Panc1 (cell line): ENCODE results near the gene TMSB10. TPM values are rescaled to one million over a fixed set of nuclear protein-coding genes. Genes with fewer than 3 reads are reported as not detected.

Experiments
- ATAC-seq: fragments of 200-7000 bp; cut with Tn5 transposase; 2 replicates; pipeline ENCODE4 v1.9.1; 2020; ENCODE audit warnings: mild to moderate bottlenecking, moderate library complexity
- BruUV-seq: library from RNA; stranded (reverse); fragments of 400-500 nt; replicated peaks from 2 replicates; lab custom pipeline; 2021; lab: Mats Ljungman, UMichigan
- CTCF ChIA-PET: fragments of 300-600 bp; sonication (Branson Sonifier 250); formaldehyde crosslinking; loops from one replicate; lab custom pipeline; 2022; ENCODE audit warnings: antibody characterized with exemption; lab: Charles Lee
- POLR2A ChIA-PET: fragments of 300-600 bp; sonication (Branson Sonifier 250); formaldehyde crosslinking; loops from one replicate; lab custom pipeline; 2022; ENCODE audit warnings: antibody characterized with exemption; lab: Charles Lee
- DNase-seq: peaks from one replicate; pipeline ENCODE4 v3.0.0-alpha.2; 2010; ENCODE audit warnings: low read depth, low spot score
- H3K27ac ChIP-seq: 2 replicates; pipeline ENCODE4 v1.5.1; 2011; ENCODE audit warnings: mild to moderate bottlenecking, low read length, inconsistent platforms
- H3K27me3 ChIP-seq: fragments of 200-500 bp; sonication (Bioruptor generic); 2 replicates; pipeline ENCODE4 v1.6.0; 2014; ENCODE audit warnings: low read length, inconsistent platforms; ENCODE audit not compliant: control insufficient read depth, insufficient read depth
- H3K36me3 ChIP-seq: fragments of 200-500 bp; sonication (Bioruptor generic); 2 replicates; pipeline ENCODE4 v1.5.1; 2014; ENCODE audit warnings: inconsistent platforms, mild to moderate bottlenecking, low read length, moderate library complexity; ENCODE audit not compliant: control insufficient read depth, insufficient read depth
- H3K4me1 ChIP-seq: 2 replicates; pipeline ENCODE4 v1.5.1; 2011; ENCODE audit warnings: inconsistent platforms, mild to moderate bottlenecking, low read length, moderate library complexity; ENCODE audit not compliant: control insufficient read depth, insufficient read depth
- H3K4me3 ChIP-seq, 2 experiments: 2 replicates each; pipeline ENCODE4 v1.5.1; 2011 to 2012; ENCODE audit warnings: low read depth in 2 of 2, low read length in 2 of 2, mild to moderate bottlenecking in 2 of 2, inconsistent platforms in 1 of 2, moderate library complexity in 1 of 2
- H3K9me3 ChIP-seq: fragments of 200-500 bp; sonication (Bioruptor generic); 2 replicates; pipeline ENCODE4 v1.5.1; 2014; ENCODE audit warnings: low read depth, mild to moderate bottlenecking, inconsistent platforms, low read length, moderate library complexity; ENCODE audit not compliant: control insufficient read depth, insufficient read depth
- CTCF ChIP-seq: fragments of 450-650 bp; IDR thresholded peaks from 2 replicates; pipeline ENCODE4 v1.5.1; 2017; ENCODE audit warnings: mild to moderate bottlenecking
- POLR2AphosphoS5 ChIP-seq: IDR thresholded peaks from 2 replicates; pipeline ENCODE4 v1.6.1; 2012; ENCODE audit warnings: mild to moderate bottlenecking, low read depth, low read length, moderate library complexity
- REST ChIP-seq, 2 experiments: IDR thresholded peaks; 2 replicates each; pipeline ENCODE4 v1.6.1; 2011 to 2012; ENCODE audit warnings: low read depth in 2 of 2, control low read depth in 1 of 2, low read length in 1 of 2, mild to moderate bottlenecking in 1 of 2, moderate library complexity in 1 of 2; ENCODE audit not compliant: insufficient read depth in 1 of 2
- SIN3A ChIP-seq: IDR thresholded peaks from 2 replicates; pipeline ENCODE4 v1.6.1; 2012; ENCODE audit warnings: low read depth, mild to moderate bottlenecking, low read length, moderate library complexity, borderline replicate concordance; ENCODE audit not compliant: insufficient read depth
- TCF7L2 ChIP-seq: IDR thresholded peaks from 2 replicates; pipeline ENCODE4 v1.6.1; 2011; ENCODE audit warnings: mild to moderate bottlenecking, low read depth, low read length, inconsistent platforms
- in situ Hi-C: cut with HindIII; loops from 2 replicates; pipeline ENCODE4 v1.10.0; 2016; ENCODE audit warnings: low sequenced_read_pairs, low pct_unique_long_range_greater_than_20kb
- intact Hi-C: fragments of 100-400 bp; cut with micrococcal nuclease; formaldehyde crosslinking; loops from one replicate; pipeline ENCODE4 v1.10.0; 2022; ENCODE audit not compliant: unreplicated experiment
- total RNA-seq: library from RNA; stranded (reverse); gene quantifications from one replicate; pipeline ENCODE4 v1.2.1, GENCODE V29; 2021; ENCODE audit not compliant: unreplicated experiment

The TMSB10 gene
- total RNA-seq, 1 experiment from 2014 or later = 1,916 TPM

DNA sequence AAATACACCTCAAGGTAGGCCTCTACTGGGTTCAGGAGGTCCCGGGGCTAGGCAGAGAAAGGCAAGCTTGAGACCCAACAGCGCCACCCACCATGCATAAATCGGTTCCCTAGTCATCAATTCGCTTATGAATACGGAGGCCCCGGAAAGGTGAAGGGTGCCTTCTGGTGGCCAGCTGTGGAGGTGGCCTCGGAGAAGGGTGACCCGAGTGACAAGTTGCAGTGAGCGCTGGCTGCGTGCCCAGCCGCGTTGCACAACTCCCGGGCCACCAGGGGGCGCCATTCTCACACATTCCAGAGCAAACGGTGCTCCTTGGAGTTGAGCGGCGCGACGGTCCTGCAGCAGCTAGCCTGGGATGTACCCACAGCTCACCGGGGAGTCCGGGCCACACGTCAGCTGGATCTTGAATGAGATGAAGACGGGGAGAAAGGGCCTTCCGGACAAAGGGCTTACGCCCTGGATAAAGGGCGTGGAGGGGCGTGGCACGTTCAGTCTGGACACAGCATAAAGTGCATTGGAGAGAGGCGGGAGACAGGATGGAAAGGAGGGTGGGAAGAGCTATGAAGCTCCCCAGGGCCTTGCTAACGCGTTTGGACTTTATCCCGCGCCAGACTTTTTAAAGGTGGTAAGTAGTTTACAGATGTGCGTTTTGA, 20.4 kb downstream of the TMSB10 start:
- ChIA-PET POLR2A (interaction anchor here (0.8 to 1.5 kb wide), 5 partner anchors 12 to 330 kb away, joined by 3 to 4 read pairs (median 4); partner anchors contain the start of gene KCMF1), CTCF (interaction anchor here (0.6 to 1.7 kb wide), 16 partner anchors 13 to 236 kb away, joined by 3 to 9 read pairs (median 4); partner anchors contain the start of gene KCMF1)
- peak; percentile 91 for ATAC-seq
- peaks cover 17% of the 10 kb centered on the region for H3K4me1 ChIP-seq
- H3K4me3 ChIP-seq = peak overlapping the region; percentile 62 to 79
- no peaks in the 10 kb centered on the region for H3K27me3 ChIP-seq
- peak overlapping the region; percentile 60 for H3K27ac ChIP-seq
- H3K9me3 ChIP-seq = no peaks in the 10 kb centered on the region
- peak; percentile 97 for DNase-seq
- BruUV-seq = no TSS peak
- TF ChIP-seq SIN3A = peak; percentile 77; the same call in 1 of the 2 replicates
- TF ChIP-seq TCF7L2 = 0 out of 2 replicates have a peak, but pooled peaks have one; percentile 27
- peak; percentile 79 for TF ChIP-seq POLR2AphosphoS5
- TF ChIP-seq REST (IDR thresholded peaks at IDR 0.05; ENCODE audit: insufficient read depth in 1 of 2, low read depth in 2 of 2, low read length in 1 of 2) = peak in 1 of 2 experiments; percentile 68; a peak in 1 of 4 replicates
- TF ChIP-seq CTCF = peak; percentile 100
- intact Hi-C loops = loop anchor here (5.0 kb wide), 1 partner anchor 429 kb away; no protein-coding TSS in a partner anchor
- in situ Hi-C loops = no loop called here
- no peaks in the 10 kb centered on the region for H3K36me3 ChIP-seq

DNA sequence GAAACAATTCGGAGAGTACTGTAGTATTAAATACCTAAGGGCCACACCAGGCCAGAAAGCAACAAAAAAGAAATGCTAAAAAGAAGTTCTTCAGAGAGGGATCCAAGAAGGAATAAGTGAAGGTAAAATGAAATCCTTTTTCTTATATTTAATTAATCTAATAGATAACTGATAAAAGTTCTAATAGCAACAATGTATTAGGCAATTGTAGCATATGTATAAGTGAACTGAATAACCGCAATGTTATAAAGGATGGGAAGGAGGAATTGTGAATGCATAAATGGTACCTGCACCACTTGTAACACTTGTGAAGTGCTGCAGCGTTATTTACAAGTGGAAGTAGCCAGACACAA, 21.8 kb downstream of the TMSB10 start:
- Histone ChIP-seq H3K9me3 (no peaks in the 10 kb centered on the region), H3K4me3 (peak overlapping the region; percentile 62 to 79), H3K27ac (peak overlapping the region; percentile 60), H3K27me3 (no peaks in the 10 kb centered on the region), H3K4me1 (peaks cover 17% of the 10 kb centered on the region), H3K36me3 (no peaks in the 10 kb centered on the region)
- POLR2A ChIA-PET = no interaction called here
- DNase-seq (no peak), ATAC-seq (no peak)
- TF ChIP-seq POLR2AphosphoS5 (no peak; the same call in 1 of the 2 replicates), CTCF (no peak), REST (IDR thresholded peaks at IDR 0.05; ENCODE audit: insufficient read depth in 1 of 2, low read depth in 2 of 2, low read length in 1 of 2) (no peak), SIN3A (no peak), TCF7L2 (no peak)
- intact Hi-C loops = loop anchor here (5.0 kb wide), 1 partner anchor 430 kb away; no protein-coding TSS in a partner anchor
- CTCF ChIA-PET = no interaction called here
- in situ Hi-C loops = no loop called here
- no TSS peak for BruUV-seq
